Right ventricle myocardium inferior (tissue), 1 donor: ENCODE measurements around the gene KDM4D. TPM values are rescaled to one million over a fixed set of nuclear protein-coding genes. Genes with fewer than 3 reads are reported as not detected.
A peak's percentile ranks its signal among the peaks of the same experiment; 100 is the strongest.
"Not testable (repeated sequence)": the region's sequence is repeated elsewhere in the genome, so short reads cannot be mapped to it uniquely, and the experiment has no call there.

Experiments used
- ATAC-seq: fragments of 200-7000 bp; cut with Tn5 transposase; one replicate; pipeline ENCODE4 v1.9.1; 2020; ENCODE audit warnings: mild to moderate bottlenecking, moderate library complexity
- DNase-seq: peaks from one replicate; pipeline ENCODE4 v3.0.0; 2021; ENCODE audit errors: missing footprints
- intact Hi-C: fragments of 100-400 bp; cut with DNase I; formaldehyde crosslinking; loops from one replicate; pipeline ENCODE4 v1.11.0; 2022
- total RNA-seq: library from RNA; stranded (reverse); fragmentation: NEBNext Ultra II Directional; extraction: Animal tissue kit (Norgen Biotek cat#: 25700); gene quantifications from one replicate; pipeline ENCODE4 v1.2.1, GENCODE V29; 2021
- donor health status: DM: no; HTN: yes; CAD: no; lungs with severe emphysema.

KDM4D gene
- total RNA-seq, 1 donor from 2014 or later, result 0.54 TPM

GRCh38 chr11:95014184-95014821, 40.8 kb downstream of the KDM4D start:
- DNase-seq (no peak), ATAC-seq (no peak)
- intact Hi-C loops, result no loop called here

- ATAC-seq, result no peak
- DNase-seq, result no peak
- intact Hi-C loops, result no loop called here
Measured at GRCh38 chr11:95016139-95016538, 42.6 kb downstream of the KDM4D start.

- ATAC-seq, DNase-seq, intact Hi-C loops: not testable (repeated sequence)
Measured at GRCh38 chr11:95021468-95021867, 48.0 kb downstream of the KDM4D start.

GRCh38 chr11:95024958-95025357, 51.4 kb downstream of the KDM4D start, which contains the start of gene KDM4E:
TSS of gene KDM4E (plus strand) at chr11:95025258. CDS start at chr11:95025558, 300 bp downstream.
- intact Hi-C loops, result no loop called here
- ATAC-seq (no peak), DNase-seq (no peak)

GRCh38 chr11:95025594-95025993, 52.1 kb downstream of the KDM4D start:
- DNase-seq, intact Hi-C loops, ATAC-seq: not testable (repeated sequence)

GRCh38 chr11:95028357-95028756, 54.8 kb downstream of the KDM4D start:
- intact Hi-C loops, result no loop called here
- no peak for DNase-seq
- no peak for ATAC-seq

- intact Hi-C loops, result no loop called here
- ATAC-seq, result no peak
- DNase-seq, result no peak
Measured at GRCh38 chr11:95033051-95033450, 59.5 kb downstream of the KDM4D start.

- ATAC-seq (no peak), DNase-seq (no peak)
- intact Hi-C loops, result no loop called here
Measured at GRCh38 chr11:95035316-95035715, 61.8 kb downstream of the KDM4D start.

- peak; percentile 59 for ATAC-seq
- DNase-seq, intact Hi-C loops: not testable (repeated sequence)
Measured at GRCh38 chr11:95037356-95038035, 64.0 kb downstream of the KDM4D start.

GRCh38 chr11:95042239-95042638, 68.7 kb downstream of the KDM4D start:
- DNase-seq (no peak), ATAC-seq (no peak)
- intact Hi-C loops, result no loop called here

- intact Hi-C loops, result no loop called here
- no peak for ATAC-seq
- DNase-seq, result no peak
Measured at GRCh38 chr11:95042906-95043305, 69.4 kb downstream of the KDM4D start.

GRCh38 chr11:95044010-95044409, 70.5 kb downstream of the KDM4D start:
- no peak for ATAC-seq
- DNase-seq, result no peak
- intact Hi-C loops, result no loop called here

GRCh38 chr11:95045812-95046211, 72.3 kb downstream of the KDM4D start:
- ATAC-seq, result no peak
- DNase-seq, result no peak
- intact Hi-C loops, result no loop called here

Other genes with a start within 250 kb of the KDM4D start
- 53.5 TPM for gene AMOTL1, start 205.4 kb upstream of the KDM4D start, total RNA-seq
- gene CWC15, start 153 bp upstream of the KDM4D start, total RNA-seq, result 79.1 TPM
- not detected for gene KDM4E, start 51.5 kb downstream of the KDM4D start, total RNA-seq
- gene KDM4F, start 75.7 kb downstream of the KDM4D start, total RNA-seq, result not detected
- 22.8 TPM for gene SRSF8, start 93.2 kb downstream of the KDM4D start, total RNA-seq
- gene ENDOD1, start 116.1 kb downstream of the KDM4D start, total RNA-seq, result 11.2 TPM